Glomerular visceral epithelial cell (primary cell): ENCODE data around the gene MPZL2.

Experiments used
- DNase-seq: peaks from one replicate; pipeline ENCODE4 v3.0.0-alpha.2; 2016; ENCODE audit errors: extremely low spot score

The MPZL2 gene

DNA sequence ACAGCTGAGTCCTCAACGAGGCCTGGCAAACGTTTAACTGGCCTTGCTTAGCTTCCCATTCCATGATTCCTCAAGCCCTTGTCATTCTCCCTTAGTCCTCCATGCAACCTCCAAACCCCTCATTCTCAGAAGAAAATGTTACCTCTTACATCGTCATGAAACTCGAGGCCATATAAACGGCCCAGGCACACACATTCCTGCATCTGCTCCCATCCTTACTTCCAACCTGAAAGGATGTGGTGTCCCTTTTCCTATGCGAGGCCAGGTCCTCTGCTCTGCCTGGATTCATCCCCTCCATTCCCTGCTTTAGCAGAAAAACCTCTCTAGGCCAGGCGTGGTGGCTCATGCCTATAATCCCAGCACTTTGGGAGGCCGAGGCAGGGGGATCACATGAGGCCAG is 20.9 kb downstream of the MPZL2 start:
- no peak for DNase-seq

DNA sequence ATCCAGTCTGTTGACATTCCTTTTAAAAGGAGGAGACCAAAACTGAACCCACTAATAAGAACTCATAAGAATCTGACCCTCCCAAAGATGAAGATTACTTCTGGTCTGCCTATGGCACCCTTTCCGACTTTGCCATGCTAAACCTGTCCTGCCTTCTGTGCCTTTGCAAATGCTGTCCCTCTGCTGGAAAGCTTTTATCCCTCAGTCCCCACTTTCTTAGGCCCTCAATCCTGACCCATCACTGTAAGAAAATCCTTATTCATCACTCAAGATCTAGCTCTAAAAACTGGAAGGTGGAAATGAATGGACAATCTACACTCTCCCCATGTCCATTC is 22.4 kb downstream of the MPZL2 start:
- no peak for DNase-seq

DNA sequence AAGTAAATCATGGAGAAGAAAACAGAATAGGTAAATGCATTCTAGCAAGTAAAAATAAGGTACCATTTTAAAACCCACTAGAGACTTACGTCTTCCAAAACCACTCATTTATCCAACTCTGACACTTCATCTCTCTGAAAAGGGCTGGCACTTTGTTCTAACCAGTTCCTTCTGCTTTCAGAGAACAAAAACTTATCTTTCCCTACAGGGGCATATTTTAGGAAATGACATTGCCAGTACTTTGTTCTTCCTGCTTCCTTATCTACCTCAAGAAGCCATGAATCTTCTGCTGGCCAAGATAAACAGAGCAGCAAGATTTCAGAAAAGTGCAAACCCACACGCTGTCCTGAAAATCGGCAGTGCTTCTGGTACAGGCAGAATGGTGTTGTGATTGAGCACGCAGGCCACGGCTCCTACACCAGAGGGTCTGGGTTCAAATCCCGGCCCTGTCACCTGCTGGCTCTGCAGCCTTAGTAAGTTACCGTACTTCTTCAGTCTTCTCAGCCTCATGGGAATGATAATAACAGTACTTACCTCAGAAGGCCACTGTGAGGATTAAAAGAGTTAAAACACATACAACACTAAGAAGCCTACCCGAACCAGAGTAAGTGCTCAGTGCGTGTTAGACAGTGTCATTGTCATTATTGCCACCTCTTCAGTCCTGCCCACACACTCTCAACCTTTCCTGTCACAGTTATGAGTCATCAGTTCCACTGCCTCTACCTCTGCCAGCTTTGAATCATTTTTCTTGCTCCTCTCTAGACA is 22.9 kb downstream of the MPZL2 start:
- no peak for DNase-seq

DNA sequence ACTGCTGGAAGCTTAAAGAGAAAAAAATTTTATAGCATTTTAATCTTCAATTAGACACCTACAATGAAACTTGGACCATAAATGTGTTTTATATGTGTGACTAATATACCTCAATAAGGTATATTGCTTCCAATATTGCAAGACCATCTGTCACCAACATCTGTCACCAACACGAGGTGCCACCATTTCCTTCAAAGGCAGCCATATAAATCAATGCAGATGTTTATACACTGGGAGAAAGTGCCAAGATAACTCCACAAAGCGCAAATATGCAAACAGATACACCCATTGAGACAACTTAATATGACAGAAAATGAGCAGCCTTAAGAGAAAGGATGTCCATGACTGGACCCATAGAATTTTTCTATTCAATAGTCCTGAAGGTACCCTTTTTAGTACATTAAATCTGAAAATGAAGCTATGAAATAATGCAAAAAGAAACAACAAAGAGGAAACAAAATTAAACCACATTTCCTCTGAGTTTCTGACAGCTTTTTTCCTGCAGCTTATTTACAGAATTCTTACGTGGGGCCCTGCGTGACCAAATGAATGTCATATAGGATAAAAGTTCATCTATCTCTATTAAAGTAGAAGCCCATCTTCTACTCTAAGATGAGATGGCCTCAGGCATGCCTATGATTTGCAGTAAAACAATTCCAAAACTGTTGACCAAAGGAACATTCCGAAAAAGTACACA is 24.4 kb downstream of the MPZL2 start:
- DNase-seq, result no peak

DNA sequence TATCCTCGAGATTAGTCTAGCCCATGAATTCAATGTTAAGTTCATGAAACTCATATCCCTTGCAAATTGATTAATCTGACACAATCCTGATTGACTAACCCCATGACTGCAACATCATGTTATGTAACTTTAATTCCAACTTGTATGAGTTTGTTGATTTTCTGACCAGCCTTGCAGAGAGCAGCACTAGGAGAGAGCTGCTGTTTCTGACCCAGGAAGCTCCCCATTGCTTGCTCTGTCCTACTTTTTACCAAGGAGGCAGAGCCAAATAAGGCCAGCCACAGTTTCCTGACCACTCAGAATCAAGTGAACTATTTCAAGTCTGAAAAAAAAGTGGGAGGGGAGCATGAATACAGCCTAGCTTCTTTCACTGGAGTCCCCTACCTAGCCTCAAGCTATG is 25.2 kb downstream of the MPZL2 start:
- no peak for DNase-seq

DNA sequence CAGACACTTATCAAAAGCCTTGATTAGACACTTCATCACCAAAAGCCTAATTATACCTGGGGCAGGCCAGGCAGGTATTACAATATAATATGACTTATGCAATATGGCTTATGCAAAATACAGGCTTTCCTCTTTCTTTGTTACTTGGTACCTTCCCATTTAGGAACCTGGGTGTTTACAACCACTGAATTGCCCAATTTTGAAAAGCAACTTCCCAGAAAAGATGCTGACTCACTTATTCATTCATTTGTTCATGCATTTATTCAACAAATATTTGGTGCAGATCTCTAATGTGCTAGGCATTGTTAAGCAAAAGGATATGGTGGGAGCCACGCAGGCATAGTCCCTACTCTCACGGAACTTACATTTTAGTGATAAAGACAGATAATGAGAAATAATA is 25.7 kb downstream of the MPZL2 start:
- no peak for DNase-seq

DNA sequence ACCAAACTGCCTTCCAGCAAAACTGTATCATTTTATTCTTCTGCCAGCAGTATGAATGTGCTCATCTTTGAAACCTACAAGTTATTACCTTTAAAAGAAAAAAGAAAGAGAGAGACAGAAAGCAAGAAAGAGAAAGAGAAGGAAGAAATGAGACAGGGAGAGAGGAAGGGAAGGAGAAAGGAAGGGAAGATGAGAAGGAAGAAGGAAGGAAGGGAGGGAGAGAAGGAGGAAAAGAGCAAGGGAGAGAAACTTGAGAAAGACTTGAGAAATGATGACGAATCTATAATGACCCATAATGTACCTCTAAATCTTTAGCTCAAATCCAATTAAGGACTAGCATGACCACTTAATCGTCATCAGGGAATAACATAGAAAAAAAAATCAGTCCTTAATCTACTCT is 27.9 kb downstream of the MPZL2 start:
- DNase-seq, result no peak

DNA sequence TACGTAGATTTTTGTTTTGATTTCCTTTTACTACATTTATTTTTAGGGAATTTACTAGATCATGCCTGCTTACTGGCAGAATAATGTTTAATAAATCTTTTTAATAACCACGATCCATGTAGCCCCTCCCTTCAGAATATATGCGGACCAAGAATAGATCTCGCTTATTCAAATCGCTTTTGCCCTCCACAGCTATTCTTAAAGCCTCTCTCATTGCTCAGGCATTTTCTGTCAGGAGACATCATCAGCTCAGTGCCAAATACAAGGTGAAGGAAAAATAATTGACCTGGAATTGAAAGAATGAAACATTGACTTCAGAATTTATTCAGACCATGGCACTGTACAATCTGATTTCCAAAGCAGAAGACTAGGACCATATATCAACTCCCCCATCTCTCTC is 29.3 kb downstream of the MPZL2 start:
- no peak for DNase-seq

DNA sequence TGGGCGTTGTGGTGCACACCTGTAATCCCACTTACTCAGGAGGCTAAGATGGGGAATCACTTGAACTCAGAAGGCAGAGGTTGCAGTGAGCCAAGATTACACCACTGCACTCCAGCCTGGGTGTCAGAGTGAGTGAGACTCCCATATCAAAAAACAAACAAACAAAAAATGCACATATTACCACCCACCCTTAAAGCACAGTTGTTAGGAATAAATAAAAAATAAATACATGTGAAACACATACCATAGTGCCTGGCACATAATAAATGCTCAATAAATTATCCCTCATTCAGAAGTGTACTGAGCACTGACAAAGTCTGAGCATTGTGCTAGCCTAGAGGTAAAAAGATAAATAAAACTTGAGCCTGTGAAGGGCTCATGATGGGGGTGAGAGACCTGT is 30.2 kb downstream of the MPZL2 start:
- DNase-seq, result no peak

DNA sequence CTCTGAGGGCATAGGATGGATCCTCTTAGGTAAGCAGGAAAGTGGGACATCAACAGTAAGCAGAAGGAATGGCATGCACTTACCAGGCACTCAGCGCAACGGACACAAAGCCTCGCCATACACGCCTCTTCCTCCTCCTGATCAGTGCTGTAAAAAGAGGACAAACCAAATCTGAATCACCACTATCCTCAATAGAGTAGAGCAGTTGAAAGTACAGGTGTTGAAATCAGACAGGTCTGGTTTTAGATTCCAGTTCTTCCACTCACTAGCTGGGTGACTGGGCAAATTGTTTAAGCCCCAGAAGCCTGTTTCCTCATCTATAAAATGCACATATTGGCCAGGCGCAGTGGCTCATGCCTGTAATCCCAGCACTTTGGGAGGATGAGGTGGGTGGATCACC is 30.7 kb downstream of the MPZL2 start:
- DNase-seq, result no peak

DNA sequence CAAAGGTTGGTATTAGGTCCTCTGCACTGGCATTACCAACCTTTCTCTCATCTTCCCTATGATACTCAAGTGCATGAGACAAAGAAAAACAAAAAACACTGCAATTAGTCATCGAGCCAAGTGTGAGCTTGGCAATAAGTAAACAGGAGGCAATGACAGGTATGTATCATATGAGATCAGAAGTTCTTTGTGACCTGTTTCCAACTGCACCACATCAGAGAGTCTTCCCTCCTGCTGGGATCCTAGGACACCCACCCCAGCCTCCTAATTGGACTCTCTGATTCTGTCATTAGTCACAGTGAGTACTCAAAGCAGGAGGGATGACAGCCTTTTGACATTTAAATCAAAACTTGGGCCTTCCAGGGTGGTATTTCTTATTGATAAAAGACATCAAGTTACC is 31.4 kb downstream of the MPZL2 start:
- DNase-seq, result no peak

DNA sequence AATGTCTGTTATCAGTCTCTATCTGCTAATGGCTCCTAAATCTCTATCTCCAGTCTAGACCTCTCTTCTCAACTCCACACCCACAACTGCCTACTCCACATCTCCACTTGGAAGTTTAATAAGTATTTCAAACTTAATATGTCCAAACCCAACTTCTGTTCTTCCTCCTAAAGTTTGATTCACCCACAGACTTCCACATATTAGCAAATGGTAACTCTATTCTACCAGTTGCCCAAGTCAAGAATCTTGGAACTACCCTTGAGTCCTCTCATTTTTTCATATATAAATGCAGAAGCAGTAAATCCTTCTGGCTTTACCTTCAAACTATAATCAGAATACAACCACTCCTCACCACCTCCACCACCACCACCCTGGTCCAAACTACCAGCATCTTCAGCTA is 32.6 kb downstream of the MPZL2 start:
- no peak for DNase-seq

DNA sequence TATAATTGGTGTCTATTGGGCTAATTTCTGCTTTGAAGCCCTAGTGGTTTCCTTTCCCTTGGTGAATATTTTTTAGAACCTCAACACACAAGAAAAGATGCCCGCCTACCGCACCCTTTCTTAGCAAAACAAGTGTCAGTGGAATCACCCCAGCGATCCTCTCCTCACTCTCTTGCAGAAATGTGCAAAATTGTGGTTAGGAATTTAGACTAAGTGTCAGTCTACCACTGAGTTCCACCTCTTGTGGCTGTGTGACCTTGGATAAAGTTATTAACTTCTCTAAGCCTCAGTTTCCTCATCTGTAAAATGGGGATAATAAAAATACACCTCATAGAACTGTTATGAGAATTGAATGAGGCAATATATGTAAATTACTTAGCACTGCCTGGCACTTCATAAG is 34.0 kb downstream of the MPZL2 start:
- no peak for DNase-seq

DNA sequence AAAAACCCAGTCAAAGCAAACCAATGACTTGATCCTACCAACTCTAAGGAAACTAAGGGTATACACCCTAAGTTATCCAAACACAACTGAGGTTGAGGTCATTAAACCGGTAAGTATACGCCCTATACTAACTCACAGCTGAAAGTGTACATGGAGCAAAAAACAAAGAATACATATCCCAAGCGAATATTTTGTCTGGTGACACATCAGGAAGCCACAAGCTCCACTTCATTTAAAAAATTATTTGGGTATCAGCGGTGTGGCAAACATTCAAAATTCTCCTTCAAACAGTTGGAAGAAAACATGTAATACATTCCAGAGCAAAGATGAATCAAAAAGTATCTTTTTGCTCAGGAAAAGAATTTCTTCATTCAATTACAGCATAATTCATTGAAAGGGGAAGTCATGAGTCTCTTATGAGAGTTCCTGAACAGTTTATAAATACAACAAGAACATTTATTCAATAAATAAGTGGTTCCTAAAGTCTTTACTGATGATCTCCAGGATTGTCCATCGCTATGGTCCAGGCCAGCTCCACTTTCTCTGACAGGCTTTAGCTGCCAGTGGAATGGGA is 34.7 kb downstream of the MPZL2 start:
- DNase-seq, result no peak

DNA sequence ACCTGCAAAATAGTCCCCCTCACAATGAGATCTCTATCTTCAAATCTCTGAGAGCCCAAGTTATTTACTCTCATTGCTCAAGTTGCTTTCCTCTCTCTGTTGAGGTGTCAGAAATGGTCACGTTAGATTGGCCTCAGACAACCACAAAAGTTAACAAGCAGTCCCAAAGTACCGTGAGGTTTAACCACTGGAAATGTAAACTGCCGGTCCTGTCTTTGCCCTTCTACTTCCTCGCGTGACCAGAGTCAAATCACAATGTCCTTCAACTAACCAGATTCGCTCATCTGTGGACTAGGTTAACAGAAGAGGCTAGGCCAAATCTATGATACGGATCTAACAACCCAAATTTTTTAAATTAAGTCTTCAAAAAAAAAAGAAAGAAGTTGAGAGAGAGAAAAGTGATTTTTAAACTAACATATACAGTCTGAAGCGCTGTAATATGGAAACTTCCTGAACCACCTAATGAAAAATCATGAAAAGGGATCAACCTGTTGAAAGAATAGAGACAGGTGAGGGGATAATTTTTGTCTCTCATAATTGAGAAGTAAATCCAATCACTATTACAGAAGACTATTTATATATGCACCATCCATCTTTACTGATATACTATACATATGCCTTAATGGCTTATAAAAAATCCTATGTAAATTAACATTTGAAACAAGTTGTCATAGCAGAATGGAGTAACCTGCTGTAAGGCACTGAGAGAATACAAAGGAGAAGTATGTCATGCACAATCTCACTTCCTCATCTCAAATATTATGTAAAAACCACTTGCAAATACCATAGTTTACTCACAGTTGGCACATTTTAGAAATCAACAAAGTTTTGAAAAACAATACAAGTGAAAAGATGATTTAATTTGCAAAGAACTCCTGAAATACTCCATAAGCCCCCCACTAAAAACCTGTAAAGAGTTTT is 36.0 kb downstream of the MPZL2 start:
- no peak for DNase-seq

DNA sequence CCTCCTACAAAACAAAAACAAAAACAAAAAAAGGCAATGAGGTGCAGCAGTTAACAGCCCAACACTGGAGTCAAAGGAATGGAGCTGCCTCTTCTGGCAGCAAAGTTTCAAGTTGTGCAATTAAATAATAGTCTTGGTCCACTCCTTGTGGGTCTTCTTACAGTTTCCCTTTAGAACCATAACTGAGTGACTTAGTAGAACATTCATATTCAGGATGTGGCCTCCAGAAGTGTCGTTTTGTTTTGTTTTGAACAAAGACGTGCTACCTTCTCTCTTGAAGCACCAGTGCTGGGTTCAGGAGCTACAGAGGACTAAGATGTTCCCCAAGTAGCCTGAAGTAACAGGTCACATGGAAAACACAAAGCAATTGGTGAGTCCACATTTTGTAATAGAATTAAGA is 37.3 kb downstream of the MPZL2 start:
- DNase-seq, result no peak

DNA sequence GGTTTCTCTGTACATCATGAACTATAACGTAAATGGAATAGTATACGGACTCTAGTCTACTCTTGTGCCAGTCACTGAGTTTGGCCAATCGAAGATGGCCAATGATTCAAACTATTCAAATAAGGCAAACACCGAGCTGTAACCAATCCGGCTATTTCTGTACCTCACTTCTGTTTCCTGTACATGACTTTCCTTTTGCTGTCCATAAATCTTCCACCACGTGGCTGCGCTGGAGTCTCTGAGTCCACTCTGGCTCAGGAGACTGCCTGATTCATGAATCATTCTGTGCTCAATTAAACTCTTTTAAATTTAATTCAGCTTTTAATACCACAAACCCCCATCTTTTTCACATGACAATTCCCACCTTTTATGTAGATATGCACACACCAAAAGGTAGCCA is 37.8 kb downstream of the MPZL2 start:
- DNase-seq, result no peak

DNA sequence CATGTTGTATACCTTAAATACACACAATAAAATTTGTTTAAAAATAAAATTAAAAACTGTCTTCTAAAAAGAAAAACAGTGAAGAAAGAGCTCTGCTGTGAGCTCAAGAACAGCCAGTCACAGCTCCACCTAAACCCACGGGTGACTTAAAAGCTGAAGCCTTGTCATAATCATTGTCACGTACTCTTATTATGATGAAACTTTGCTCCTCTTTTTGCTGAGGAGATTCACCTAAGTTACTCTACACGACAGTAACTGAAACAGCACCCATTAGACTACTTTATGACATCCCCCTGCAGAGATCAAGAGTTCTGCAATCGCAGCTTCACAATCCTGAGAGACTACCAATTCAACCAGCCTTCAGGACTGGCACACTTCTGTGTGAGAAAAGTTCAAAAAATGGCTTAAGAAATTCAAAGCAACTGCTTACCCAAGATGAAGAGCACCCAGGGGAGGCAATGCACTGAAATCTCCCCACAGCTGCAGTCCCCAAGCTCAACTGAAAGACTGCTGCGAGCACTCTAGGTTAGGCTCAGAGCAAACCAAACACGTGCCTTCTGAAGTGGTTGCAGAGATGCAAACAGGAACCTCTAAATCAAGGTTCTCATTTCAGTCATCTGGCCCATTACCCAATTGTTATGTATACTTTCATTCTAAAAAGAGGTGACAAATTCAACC is 39.4 kb downstream of the MPZL2 start, which contains the start of gene JAML:
Gene JAML (minus strand): TSS at position 501 of the 678 bp plus-strand sequence. CDS start 10,145 bp downstream, outside the sequence.
- DNase-seq, result no peak

DNA sequence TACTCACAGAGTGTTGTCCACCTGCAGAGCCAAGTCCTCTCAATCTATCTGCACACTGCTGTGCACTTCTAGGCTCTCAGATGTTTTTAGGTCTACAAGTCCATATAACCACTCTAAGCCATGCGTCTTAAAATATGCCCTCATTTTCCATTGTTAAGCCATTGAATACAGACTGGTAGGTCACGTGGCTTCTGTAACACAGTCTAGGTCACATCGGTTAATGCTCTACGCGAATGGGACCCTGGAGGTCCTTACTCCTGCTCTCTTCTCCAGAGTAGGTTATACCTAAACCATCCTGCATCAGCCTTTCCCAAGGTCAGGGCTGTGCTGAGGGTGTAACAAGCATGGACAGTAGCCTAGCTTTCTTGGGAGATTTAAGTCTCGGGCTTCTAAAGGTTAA is 40.1 kb downstream of the MPZL2 start:
- no peak for DNase-seq

DNA sequence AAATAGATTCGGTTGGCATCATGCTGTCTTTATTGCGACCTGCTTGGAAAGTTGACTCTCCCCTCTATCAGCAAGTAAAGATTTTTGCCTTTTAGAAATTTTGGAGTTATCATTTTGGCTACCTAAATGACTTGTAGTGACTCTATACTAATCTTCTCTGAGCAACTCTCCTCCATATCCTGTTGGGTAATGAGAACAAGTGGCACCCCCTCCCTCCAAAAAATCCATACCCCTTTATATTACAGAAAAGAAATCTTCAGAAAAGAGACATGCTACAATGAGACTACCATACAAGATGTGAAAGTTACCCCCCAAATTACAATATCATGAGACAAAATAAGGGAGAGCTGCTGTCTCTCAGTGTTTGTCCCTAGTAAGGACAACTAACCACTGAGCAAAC is 40.5 kb downstream of the MPZL2 start:
- no peak for DNase-seq

DNA sequence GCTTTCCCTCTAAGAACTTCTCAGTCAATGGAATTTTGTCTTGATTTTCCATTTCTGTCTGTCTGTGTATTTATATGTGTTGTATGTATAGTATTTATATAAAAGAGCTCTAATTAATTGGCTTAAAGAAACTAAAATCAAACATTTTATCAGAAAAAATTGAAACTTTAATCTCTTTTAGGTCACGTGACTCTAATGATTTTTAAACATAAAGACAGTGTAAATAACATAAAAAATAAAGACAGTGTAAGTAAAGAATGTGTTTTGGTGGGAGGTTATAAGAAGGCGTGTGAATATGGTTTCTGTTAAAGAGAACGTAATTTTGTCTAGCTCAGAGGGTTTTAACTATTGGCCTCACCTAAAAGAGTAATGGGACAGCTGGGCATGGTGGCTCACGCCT is 41.7 kb downstream of the MPZL2 start:
- no peak for DNase-seq

DNA sequence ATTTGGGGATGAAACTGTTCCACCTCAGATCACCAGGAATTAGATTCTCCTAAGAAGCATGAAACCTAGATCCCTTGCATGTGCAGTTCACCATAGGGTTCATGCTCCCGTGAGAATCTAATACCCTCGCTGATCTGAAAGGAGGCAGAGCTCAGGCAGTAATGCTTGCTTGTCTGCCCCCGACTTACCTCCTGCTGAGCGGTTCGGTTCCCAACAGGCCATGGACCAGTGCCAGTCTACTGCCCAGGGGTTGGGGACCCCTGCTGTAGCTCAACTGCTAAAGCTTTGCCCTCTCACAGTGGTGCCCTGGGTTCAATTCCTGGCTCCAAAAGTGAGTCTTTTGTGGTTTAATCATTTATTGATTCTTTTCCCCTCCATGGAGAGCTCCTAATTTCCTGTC is 42.7 kb downstream of the MPZL2 start:
- DNase-seq, result no peak
